H1 (cell line): ENCODE measurements around the gene KANSL1. TPM values are rescaled to one million over a fixed set of nuclear protein-coding genes. Genes with fewer than 3 reads are reported as not detected.

Source experiments
- CTCF ChIA-PET: fragments of 300-600 bp; sonication (Branson Sonifier 250); formaldehyde crosslinking; loops from one replicate; lab custom pipeline; 2021; ENCODE audit not compliant: partially characterized antibody; lab: Charles Lee
- POLR2A ChIA-PET: fragments of 300-600 bp; sonication (Branson Sonifier 250); formaldehyde crosslinking; loops from one replicate; lab custom pipeline; 2021; ENCODE audit warnings: inconsistent platforms; ENCODE audit not compliant: partially characterized antibody; lab: Charles Lee
- DNase-seq, 2 experiments: peaks; one replicate each; pipeline versions ENCODE4 v3.0.0 to v3.0.0-alpha.2; 2010 to 2022; ENCODE audit warnings: low spot score in 2 of 2, low read depth in 1 of 2, mixed read lengths in 1 of 2
- FAIRE-seq: peaks from 2 replicates; lab custom pipeline; 2011; peaks lifted over from hg19 to GRCh38; lab: Jason Lieb, UNC
- H2AFZ ChIP-seq: 2 replicates; pipeline ENCODE4 v1.8.1; 2012; ENCODE audit warnings: low read length, inconsistent platforms
- H2AK5ac ChIP-seq: 2 replicates; pipeline ENCODE4 v1.6.1; 2013; ENCODE audit warnings: low read depth, low read length
- H2BK120ac ChIP-seq: replicated peaks from 2 replicates; pipeline ENCODE3; 2013; ENCODE audit warnings: low read depth, low read length, inconsistent platforms
- H2BK12ac ChIP-seq: 2 replicates; pipeline ENCODE4 v1.6.1; 2013; ENCODE audit warnings: low read depth, low read length
- H2BK15ac ChIP-seq: 2 replicates; pipeline ENCODE4 v1.6.1; 2013; ENCODE audit warnings: low read length
- H2BK20ac ChIP-seq: 2 replicates; pipeline ENCODE4 v1.6.1; 2013; ENCODE audit warnings: low read length
- H2BK5ac ChIP-seq: 2 replicates; pipeline ENCODE4 v1.6.1; 2013; ENCODE audit warnings: low read depth, low read length
- H3K14ac ChIP-seq: 2 replicates; pipeline ENCODE4 v1.6.1; 2013; ENCODE audit warnings: inconsistent platforms; ENCODE audit not compliant: insufficient read length
- H3K18ac ChIP-seq: 2 replicates; pipeline ENCODE4 v1.6.1; 2013; ENCODE audit warnings: low read length; ENCODE audit errors: extremely low read depth
- H3K23ac ChIP-seq: 2 replicates; pipeline ENCODE4 v1.6.1; 2013; ENCODE audit warnings: inconsistent platforms; ENCODE audit not compliant: insufficient read length
- H3K23me2 ChIP-seq: 2 replicates; pipeline ENCODE4 v1.6.1; 2013; ENCODE audit warnings: low read depth, low read length
- H3K27ac ChIP-seq: 2 replicates; pipeline ENCODE4 v1.6.1; 2011; ENCODE audit warnings: low read depth, low read length, inconsistent platforms
- H3K27me3 ChIP-seq, 4 experiments: replicated peaks in 1 of 4; 1 replicate in 1 of 4; 2 replicates in 3 of 4; pipeline versions ENCODE4 v1.6.1 to v1.8.1; 2011 to 2013; ENCODE audit warnings: low read length in 3 of 4, mild to moderate bottlenecking in 3 of 4, inconsistent platforms in 2 of 4, mixed read lengths in 2 of 4, moderate library complexity in 1 of 4; ENCODE audit not compliant: control insufficient read depth in 3 of 4, insufficient read depth in 3 of 4; ENCODE audit errors: extremely low read depth in 1 of 4
- H3K36me3 ChIP-seq, 4 experiments: 2 replicates each; pipeline versions ENCODE4 v1.6.1 to v1.8.1; 2011 to 2013; ENCODE audit warnings: mild to moderate bottlenecking in 4 of 4, low read length in 3 of 4, moderate library complexity in 2 of 4, control low read depth in 1 of 4, inconsistent platforms in 1 of 4; ENCODE audit not compliant: insufficient read depth in 4 of 4, control insufficient read depth in 2 of 4
- H3K4ac ChIP-seq: replicated peaks from 2 replicates; pipeline ENCODE3; 2013; ENCODE audit warnings: low read length, low read depth, mixed read lengths, inconsistent platforms; ENCODE audit not compliant: insufficient read length
- H3K4me1 ChIP-seq, 4 experiments: replicated peaks in 1 of 4; 1 replicate in 1 of 4; 2 replicates in 3 of 4; pipeline versions ENCODE4 v1.6.1 to v1.8.1; 2011 to 2013; ENCODE audit warnings: low read length in 3 of 4, inconsistent platforms in 2 of 4, mixed read lengths in 1 of 4; ENCODE audit not compliant: insufficient read depth in 4 of 4, control insufficient read depth in 3 of 4
- H3K4me2 ChIP-seq, 2 experiments: 2 replicates each; pipeline versions ENCODE4 v1.6.1 to v1.8.1; 2011 to 2013; ENCODE audit warnings: low read depth in 2 of 2, low read length in 2 of 2, control low read depth in 1 of 2, inconsistent platforms in 1 of 2, mild to moderate bottlenecking in 1 of 2; ENCODE audit not compliant: insufficient read depth in 1 of 2
- H3K4me3 ChIP-seq, 4 experiments: fragments of 200-600, 300-600 bp in 1 of 4; sonication (generic), shearing (Covaris generic), sonication (Bioruptor Twin) in 1 of 4; 2 replicates each; pipeline versions ENCODE4 v1.5.1 to v1.8.1; 2011 to 2016; ENCODE audit warnings: low read length in 4 of 4, low read depth in 3 of 4, control low read depth in 2 of 4, inconsistent platforms in 2 of 4, mild to moderate bottlenecking in 2 of 4, mixed read lengths in 1 of 4, moderate library complexity in 1 of 4; ENCODE audit not compliant: insufficient read depth in 2 of 4; ENCODE audit errors: extremely low read depth in 1 of 4
- H3K56ac ChIP-seq: replicated peaks from 2 replicates; pipeline ENCODE3; 2013; ENCODE audit warnings: low read depth, mild to moderate bottlenecking, mixed read lengths, low read length, inconsistent platforms; ENCODE audit not compliant: insufficient read length
- H3K79me1 ChIP-seq: 2 replicates; pipeline ENCODE4 v1.6.1; 2013; ENCODE audit warnings: low read depth, low read length, control low read depth
- H3K79me2 ChIP-seq, 2 experiments: 2 replicates each; pipeline versions ENCODE4 v1.6.1 to v1.8.1; 2012 to 2013; ENCODE audit warnings: low read length in 2 of 2, mild to moderate bottlenecking in 2 of 2, inconsistent platforms in 1 of 2; ENCODE audit not compliant: insufficient read depth in 2 of 2, control insufficient read depth in 1 of 2
- H3K9ac ChIP-seq, 4 experiments: replicated peaks in 1 of 4; 1 replicate in 1 of 4; 2 replicates in 3 of 4; pipeline versions ENCODE4 v1.6.1 to v1.8.1; 2011 to 2013; ENCODE audit warnings: low read depth in 3 of 4, low read length in 3 of 4, control low read depth in 2 of 4, mild to moderate bottlenecking in 2 of 4, moderate library complexity in 2 of 4, inconsistent platforms in 1 of 4; ENCODE audit errors: extremely low read depth in 1 of 4
- H3K9me3 ChIP-seq, 2 experiments: 2 replicates each; pipeline versions ENCODE4 v1.6.1 to v1.8.1; 2012 to 2013; ENCODE audit warnings: mild to moderate bottlenecking in 2 of 2, moderate library complexity in 2 of 2, control low read depth in 1 of 2, inconsistent platforms in 1 of 2, low read depth in 1 of 2, low read length in 1 of 2, mixed read lengths in 1 of 2; ENCODE audit not compliant: insufficient read depth in 2 of 2
- H4K20me1 ChIP-seq, 2 experiments: replicated peaks in 1 of 2; 2 replicates each; pipeline versions ENCODE3 to v1.8.1; 2011 to 2013; ENCODE audit warnings: inconsistent platforms in 2 of 2, low read length in 2 of 2, mild to moderate bottlenecking in 1 of 2; ENCODE audit not compliant: insufficient read depth in 2 of 2, control insufficient read depth in 1 of 2
- H4K5ac ChIP-seq: 2 replicates; pipeline ENCODE4 v1.6.1; 2013; ENCODE audit warnings: low read length, low read depth, mixed read lengths, inconsistent platforms; ENCODE audit not compliant: insufficient read length
- H4K8ac ChIP-seq: 2 replicates; pipeline ENCODE4 v1.8.0; 2013; ENCODE audit warnings: mild to moderate bottlenecking, moderate library complexity, low read length, inconsistent platforms; ENCODE audit not compliant: insufficient read depth; ENCODE audit errors: extremely low read depth
- H4K91ac ChIP-seq: replicated peaks from 2 replicates; pipeline ENCODE3; 2013; ENCODE audit warnings: low read length, mixed read lengths, inconsistent platforms; ENCODE audit not compliant: insufficient read length
- WGBS, 2 experiments: shearing (Covaris generic) in 1 of 2; methylation state at CpG; one replicate each; pipeline versions ENCODE4 v1.1.6 to v1.1.7; 2013 to 2015; ENCODE audit warnings: low lambda C conversion rate in 2 of 2, mixed read lengths in 2 of 2, inconsistent platforms in 1 of 2, low coverage in 1 of 2, missing lambda C conversion rate in 1 of 2; ENCODE audit not compliant: insufficient replicate concordance in 2 of 2, insufficient coverage in 1 of 2, insufficient read length in 1 of 2; ENCODE audit errors: extremely low coverage in 1 of 2, missing lambda C conversion rate in 1 of 2; 5-methylcytosine and 5-hydroxymethylcytosine counted together
- polyA plus RNA-seq, 7 experiments: library from polyadenylated mRNA; depleted of rRNA in 3 of 7; stranded (reverse) in 5 of 7; unstranded in 2 of 7; fragments of >200 nt in 5 of 7; fragments of 200-250 nt in 2 of 7; gene quantifications; 1 replicate in 5 of 7; 2 replicates in 1 of 7; 4 replicates in 1 of 7; pipeline versions ENCODE4 v1.2.1 to v1.2.3, GENCODE V29; 2011 to 2013; ENCODE audit warnings: missing spikeins in 2 of 7, mixed read lengths in 2 of 7
- total RNA-seq: library from RNA; stranded (reverse); fragmentation: NEBNext Ultra II Directional; extraction: Animal tissue kit (Norgen Biotek cat#: 25700); gene quantifications from 2 replicates; pipeline ENCODE4 v1.2.1, GENCODE V29; 2021

Gene KANSL1
- total and polyA plus RNA-seq, 2 of the 8 experiments (the other 6 are each of a cell fraction or from before 2014, with no cell fraction given) = 34.0 to 128 TPM

DNA sequence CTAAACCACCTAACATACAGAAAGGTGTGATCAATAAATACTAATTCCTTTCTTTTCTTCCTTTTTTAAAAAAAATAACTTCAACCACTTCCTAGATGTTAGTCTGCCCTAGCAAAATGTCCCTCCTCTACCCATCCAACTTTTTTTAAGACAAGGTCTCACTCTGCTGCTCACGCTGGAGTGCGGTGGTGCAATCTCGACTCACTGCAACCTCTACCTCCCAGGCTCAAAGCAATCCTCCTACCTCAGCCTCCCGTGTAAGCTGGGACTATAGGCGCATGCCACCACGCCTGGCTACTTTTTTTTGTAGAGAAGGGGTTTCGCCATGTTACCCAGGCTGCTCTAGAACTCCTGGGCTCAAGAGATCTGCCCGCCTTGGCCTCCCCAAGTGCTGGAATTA is 33.1 kb downstream of the KANSL1 start:
- Histone ChIP-seq H3K23me2 (no peaks in the 10 kb centered on the region), H3K56ac (no peak overlapping the region), H3K9ac (no peak overlapping the region), H2BK120ac (no peak overlapping the region), H2BK5ac (no peak overlapping the region), H3K9me3 (no peaks in the 10 kb centered on the region), H4K20me1 (peaks cover 50 to 88% of the 10 kb centered on the region in 2 experiments), H3K4me2 (no peak overlapping the region), H2BK12ac (no peak overlapping the region), H3K4me1 (peaks cover 0 to 10% (median 4%) of the 10 kb centered on the region in 4 experiments; a peak in 4 of 7 replicates), H3K4ac (no peak overlapping the region), H2AFZ (no peak overlapping the region), H3K18ac (no peak overlapping the region), H4K91ac (no peak overlapping the region), H3K27me3 (no peaks in the 10 kb centered on the region), H3K14ac (no peak overlapping the region), H2BK15ac (no peak overlapping the region), H3K23ac (no peak overlapping the region), H2BK20ac (no peak overlapping the region), H3K79me1 (peaks cover 9% of the 10 kb centered on the region), H3K36me3 (no peaks in the 10 kb centered on the region), H3K4me3 (no peak overlapping the region), H2AK5ac (no peak overlapping the region), H4K8ac (no peak overlapping the region), H3K79me2 (peaks cover 94 to 100% of the 10 kb centered on the region in 2 experiments), H3K27ac (no peak overlapping the region), H4K5ac (no peak overlapping the region)
- ChIA-PET CTCF (interaction anchor here (0.9 to 2.0 kb wide), 3 partner anchors 15 to 25 kb away, joined by 3 to 8 read pairs (median 4); no protein-coding TSS in a partner anchor), POLR2A (interaction anchor here (0.9 to 1.3 kb wide), 2 partner anchors 15 to 16 kb away, joined by 4 to 5 read pairs; no protein-coding TSS in a partner anchor)
- FAIRE-seq (no peak), DNase-seq (no peak)
- WGBS, 2 experiments = 83% methylated on average over 8 of the region's 8 CpGs; no CpG with 5 or more reads in 1 of the 2 experiments
